T47D (cell line): ENCODE results near the gene PRDM2.
"Not testable (repeated sequence)": the region's sequence is repeated elsewhere in the genome, so short reads cannot be mapped to it uniquely, and the experiment has no call there.

Experiments used
- DNase-seq, 2 experiments: peaks; one replicate each; pipeline versions ENCODE4 v3.0.0 to v3.0.0-alpha.2; 2011 to 2012; ENCODE audit warnings: low read depth in 1 of 2, low spot score in 1 of 2
- JUND ChIP-seq: IDR thresholded peaks from 2 replicates; pipeline ENCODE4 v1.6.1; 2012; ENCODE audit warnings: low read depth
- in situ Hi-C: cut with HindIII; loops from 2 replicates; pipeline ENCODE4 v1.10.0; 2016; ENCODE audit warnings: low sequenced_read_pairs, low pct_unique_long_range_greater_than_20kb

Gene PRDM2

DNA sequence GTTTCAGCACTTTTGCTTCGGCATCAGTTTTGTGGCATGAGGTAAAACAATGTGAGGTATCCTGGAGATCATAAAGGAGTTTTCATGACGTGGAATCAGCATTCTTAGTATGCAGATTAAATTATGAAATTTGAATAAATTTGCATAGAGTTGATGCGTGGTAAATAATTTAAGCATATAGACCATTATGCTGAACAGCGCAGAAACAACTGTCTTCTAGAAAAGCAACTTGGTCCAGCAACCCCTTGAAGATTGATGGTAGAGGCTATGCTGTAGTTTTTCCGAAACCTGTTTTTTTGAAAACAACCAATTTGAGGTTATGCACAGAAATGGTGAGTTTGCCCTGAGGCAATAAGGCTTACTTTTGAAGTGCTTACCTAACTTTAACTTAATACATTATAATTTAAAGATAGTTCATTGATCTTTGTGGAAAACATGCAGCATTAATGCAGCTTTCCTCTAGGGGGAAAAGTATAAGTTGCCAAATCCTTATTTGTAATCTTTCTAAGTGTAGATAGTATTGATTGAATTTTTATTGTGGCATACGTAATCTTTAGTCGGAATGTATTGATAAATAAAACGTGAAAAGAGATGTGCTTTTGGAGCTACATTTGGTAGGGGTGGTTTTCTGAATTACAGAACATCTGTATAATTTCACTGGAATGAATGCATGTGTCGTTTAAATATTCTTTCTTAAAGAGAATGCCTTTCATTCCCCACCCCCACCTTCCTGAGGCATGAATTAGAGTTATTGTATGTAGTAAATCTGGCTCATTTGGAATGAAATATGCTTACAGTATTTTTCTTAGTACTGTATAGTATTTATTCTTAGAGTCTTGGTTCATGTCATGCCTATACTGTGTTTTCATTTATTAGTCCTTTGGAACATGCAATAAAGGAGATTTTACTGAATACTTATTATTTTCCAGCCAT lies 3.8 kb downstream of the PRDM2 start:
- no peak for DNase-seq
- in situ Hi-C loops = no loop called here
- no peak for TF ChIP-seq JUND

DNA sequence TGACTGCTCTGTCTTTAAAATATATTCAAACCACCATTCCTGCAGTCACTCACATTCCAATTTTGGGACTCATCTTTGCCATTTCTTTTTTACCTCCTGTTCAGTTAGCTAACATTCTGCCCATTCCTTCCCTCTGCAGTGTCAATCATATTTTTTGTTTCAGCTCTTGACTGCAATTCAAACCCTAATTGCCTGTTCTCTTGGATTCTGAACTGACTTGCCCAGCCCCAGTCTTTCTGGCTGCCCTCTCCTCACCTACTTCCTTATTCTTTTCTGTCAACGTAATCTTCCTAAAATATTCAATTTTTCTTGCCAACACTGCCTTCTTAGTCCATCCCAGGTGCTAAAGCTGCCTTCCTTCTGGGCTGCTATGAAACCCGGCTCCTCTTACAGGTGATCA lies 6.1 kb downstream of the PRDM2 start:
- no peak for TF ChIP-seq JUND
- in situ Hi-C loops = no loop called here
- DNase-seq = no peak

DNA sequence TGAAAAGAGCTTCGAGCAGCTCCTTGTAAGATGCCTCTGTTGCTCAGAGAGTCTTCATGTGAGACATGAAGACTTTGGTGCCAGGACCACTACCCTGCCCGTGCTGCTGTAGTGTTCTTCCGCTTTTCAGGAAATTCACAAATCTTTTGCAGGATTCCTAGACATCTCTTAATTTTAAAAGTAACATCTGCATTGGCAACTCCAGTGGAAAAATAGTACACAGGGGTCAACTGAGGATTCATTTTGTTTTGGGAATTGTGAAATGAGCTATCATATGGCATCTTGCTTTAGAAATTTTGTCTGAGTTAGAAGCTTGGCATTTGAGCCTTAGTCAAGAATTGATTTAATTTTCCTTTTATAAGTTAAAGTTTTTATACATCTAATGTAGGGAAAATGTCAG lies 7.2 kb downstream of the PRDM2 start:
- DNase-seq = no peak
- in situ Hi-C loops = no loop called here
- TF ChIP-seq JUND = no peak

DNA sequence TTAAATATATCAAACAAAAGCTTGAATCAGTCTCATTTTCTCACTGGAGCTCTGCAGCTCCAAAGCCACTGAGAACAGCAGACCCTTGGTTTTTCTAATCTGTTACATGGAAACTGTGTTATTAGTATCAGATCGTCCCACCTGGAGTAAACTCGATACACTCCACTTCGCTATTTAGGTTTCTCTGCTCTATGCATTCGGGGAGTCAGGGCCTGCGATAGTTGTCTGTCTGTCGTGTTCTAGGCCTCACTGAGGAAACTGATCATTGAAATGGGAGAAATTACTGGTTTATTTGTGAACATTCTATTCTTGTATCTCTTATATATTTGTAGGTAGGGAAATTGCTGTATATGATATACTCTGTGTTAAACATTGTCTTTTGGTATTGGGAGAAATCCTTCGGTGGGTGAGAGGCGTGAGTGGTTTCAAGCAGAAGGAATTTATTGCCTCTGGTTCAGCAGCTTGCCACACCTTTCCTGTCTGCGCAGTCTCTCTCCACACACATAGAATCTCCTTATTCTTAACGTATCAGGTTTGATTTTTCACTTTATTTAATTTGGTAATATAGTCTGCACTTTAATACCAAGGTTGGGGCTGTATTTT lies 8.5 kb downstream of the PRDM2 start:
- DNase-seq = no peak
- in situ Hi-C loops = no loop called here
- TF ChIP-seq JUND = no peak

DNA sequence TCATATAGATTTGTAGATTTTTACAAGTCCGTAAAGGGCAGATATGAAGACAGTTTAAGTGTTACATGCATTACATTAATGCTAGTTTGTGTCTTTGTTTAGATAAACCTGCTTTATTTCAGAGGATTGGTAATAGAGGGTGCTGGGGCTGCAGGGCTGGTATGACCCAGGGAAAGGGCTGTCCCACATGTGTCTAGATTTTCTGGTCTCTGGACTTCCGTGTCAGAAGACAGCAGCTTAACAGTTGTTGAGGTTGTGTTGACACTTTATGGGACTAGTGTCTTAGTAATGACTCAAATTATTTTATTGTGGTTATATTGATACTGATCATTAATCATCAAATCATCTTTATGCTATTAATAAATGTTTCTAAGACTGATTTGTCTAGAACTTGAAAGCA lies 10.1 kb downstream of the PRDM2 start:
- no peak for TF ChIP-seq JUND
- DNase-seq = no peak
- in situ Hi-C loops = no loop called here

DNA sequence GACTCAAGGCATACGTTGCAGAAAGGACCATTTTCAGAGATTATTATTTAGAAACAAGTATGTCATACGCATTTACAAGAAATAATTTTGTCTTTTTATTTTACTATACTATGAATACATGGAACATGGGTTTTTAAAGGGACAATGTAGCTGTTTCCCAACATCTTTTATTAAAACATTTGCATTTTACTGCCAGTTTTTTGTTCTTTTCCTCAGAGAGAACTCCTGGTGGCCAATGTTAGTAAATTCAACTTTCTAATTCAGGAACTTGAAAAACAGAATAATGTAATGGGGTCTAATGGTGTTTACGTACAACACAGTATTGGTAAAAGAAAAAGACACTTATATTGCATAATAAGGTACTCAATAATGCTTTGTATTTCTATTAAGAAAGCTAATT lies 14.9 kb downstream of the PRDM2 start:
- no peak for TF ChIP-seq JUND
- no peak for DNase-seq
- in situ Hi-C loops = no loop called here

DNA sequence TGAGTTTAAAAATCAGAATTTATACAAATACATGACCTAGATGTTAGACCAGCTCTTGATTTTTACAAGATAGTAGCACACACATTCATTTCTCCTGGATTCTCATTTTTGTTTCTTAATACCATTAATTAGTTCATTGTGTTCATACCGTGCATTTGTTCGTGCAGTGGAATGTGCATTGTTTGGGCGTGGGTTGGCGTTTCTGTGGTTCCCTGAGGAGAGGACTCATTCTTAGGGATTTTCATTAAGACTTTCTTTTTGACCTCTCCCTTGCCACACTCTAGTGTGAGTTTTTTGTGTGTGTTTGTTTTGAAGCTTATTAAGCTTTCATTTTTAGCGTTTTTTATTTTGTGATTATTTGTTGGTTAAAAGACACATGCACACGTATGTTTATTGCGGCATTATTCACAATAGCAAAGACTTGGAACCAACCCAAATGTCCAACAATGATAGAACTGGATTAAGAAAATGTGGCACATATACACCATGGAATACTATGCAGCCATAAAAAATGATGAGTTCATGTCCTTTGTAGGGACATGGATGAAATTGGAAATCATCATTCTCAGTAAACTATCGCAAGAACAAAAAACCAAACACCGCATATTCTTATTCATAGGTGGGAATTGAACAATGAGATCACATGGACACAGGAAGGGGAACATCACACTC lies 15.8 kb downstream of the PRDM2 start:
- DNase-seq, in situ Hi-C loops: not testable (repeated sequence)

DNA sequence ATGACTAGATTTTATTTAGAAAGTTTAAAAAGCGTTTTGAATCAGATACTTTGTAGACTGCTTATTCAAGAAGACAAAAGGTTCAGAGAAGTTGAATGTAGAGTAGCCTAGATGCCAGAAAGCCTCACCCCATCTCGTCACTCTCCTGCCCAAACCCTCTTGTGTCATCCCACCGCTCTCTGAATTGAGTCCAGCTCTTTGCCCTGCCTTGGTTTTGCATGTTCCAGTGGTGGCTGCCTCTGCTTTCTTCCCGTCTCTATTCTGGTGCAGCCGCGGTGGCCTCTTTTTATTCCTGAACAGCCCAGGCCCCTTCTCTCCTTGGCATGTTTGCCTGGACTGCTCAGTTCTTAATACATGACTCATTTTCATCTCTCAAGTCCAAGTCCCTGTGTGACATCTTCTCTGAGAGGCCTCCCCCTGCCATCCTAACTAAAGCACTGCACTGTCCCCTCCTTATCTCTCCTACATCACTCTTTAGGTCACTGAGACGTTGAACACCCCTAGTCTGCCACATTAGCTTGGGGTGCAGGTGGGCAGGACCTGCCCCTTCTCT lies 22.9 kb downstream of the PRDM2 start:
- no peak for DNase-seq
- in situ Hi-C loops = no loop called here
- no peak for TF ChIP-seq JUND

DNA sequence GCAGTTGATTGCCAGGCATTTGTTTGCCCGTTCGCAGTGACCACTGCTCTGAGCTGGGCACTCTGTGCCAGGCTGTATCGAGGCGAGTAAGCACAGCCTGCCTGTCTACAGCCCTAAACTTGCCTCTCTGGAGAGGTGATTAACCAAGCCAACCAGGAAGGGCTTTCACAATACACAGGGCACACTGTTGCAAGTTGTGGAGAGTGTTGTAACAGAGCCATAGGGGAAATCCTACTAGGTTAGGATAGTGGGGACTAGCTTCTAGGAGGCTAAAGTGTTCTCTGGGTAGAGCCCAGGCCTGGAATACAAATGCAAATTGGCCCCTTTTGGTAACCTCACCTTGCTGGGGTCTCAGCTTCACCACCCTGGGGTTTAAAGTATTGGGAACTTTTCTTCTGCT lies 23.8 kb downstream of the PRDM2 start:
- no peak for TF ChIP-seq JUND
- DNase-seq = no peak
- in situ Hi-C loops = no loop called here

DNA sequence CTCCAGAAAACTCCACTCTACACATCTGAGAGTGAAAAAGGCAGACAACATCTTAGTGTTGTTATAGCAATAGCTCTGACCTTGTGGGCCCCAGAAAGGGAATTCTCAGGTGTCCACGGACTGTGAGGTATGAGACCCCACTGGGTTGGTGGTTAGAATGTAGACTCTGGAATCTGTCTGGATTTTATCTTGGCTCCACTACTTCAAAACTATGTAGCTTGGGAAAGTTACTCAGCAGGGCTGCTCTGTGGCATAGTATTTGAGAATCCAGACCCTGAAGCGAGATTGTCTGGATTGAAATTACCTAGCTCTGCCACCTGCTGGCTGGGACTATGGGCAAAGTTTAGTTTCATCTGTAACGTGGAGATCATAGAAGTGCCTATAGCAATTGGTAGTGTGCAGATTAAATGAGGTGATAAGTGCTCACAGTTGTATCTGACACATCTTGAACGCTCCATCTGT lies 25.8 kb downstream of the PRDM2 start:
- in situ Hi-C loops = no loop called here
- no peak for TF ChIP-seq JUND
- peak; percentile 16 to 58 for DNase-seq

DNA sequence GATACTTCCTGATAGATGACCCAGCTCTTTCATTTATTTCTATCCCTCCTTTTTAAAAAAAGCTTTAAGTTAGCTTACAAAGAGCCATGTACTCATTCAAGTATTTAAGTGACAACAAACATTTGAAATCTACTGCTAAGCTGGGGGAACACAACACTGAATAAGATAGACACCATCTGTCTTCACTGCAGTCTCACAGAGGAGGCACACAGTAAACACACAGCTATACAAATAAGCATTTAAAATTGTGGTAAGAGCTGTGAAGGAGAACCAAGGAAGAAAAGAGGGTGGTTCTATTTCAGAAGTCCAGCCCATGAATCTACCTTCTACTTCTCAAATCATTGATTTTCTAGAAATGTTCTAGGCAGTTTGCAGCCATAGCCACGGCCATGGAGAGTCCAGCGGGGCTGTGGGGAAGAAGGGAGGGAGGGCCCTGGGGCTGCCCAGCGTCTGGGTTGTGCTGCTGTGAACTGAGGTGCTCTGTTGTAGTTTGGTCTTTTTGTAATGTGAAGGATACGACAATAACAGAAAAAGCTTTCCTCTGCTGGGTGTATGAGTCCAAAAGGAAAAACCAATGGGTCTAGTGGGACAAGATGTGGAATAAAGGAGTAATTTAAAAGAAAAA lies 28.2 kb downstream of the PRDM2 start:
- in situ Hi-C loops = no loop called here
- TF ChIP-seq JUND = no peak
- no peak for DNase-seq

DNA sequence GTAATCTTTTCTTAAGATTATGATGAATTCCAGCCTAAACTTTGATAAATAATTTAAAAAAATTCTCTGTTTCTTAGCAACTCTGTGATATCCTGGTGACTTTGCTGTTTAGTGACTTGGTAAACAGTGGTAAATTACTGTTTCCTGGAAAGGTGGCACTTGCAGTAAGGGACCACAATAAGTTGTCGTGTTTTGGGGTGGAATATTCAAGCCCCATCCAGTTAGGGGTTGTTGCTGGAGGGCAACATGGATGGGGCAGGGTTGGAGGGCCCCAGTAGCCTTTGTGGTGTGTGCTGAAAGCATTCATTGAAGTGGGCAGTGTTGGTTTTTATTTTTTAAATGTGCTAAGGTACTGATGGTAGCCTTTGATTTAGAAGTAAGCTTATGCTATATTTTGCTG lies 30.3 kb downstream of the PRDM2 start:
- in situ Hi-C loops = no loop called here
- no peak for DNase-seq
- TF ChIP-seq JUND = no peak
